HEK293 (cell line): Measurements from ENCODE around the gene IL20RA.

Experiments
- ATF2 ChIP-seq: fragments of 450-650 bp; formaldehyde crosslinking; IDR thresholded peaks from 2 replicates; pipeline ENCODE4 v1.5.1; 2016; ENCODE audit warnings: missing biosample characterization, missing genetic modification characterization, low read depth
- CTCF ChIP-seq: fragments of 450-650 bp; formaldehyde crosslinking; IDR thresholded peaks from 2 replicates; pipeline ENCODE4 v1.5.1; 2016; ENCODE audit warnings: missing biosample characterization, missing genetic modification characterization
- GLI4 ChIP-seq: fragments of 450-650 bp; formaldehyde crosslinking; IDR thresholded peaks from 2 replicates; pipeline ENCODE4 v1.5.1; 2016; ENCODE audit warnings: missing biosample characterization, missing genetic modification characterization
- MEIS1 ChIP-seq: sonication (generic); formaldehyde crosslinking; IDR thresholded peaks from 2 replicates; pipeline ENCODE4 v1.8.1; 2022; ENCODE audit warnings: missing genetic modification reagents, mild to moderate bottlenecking, borderline replicate concordance
- PRDM10 ChIP-seq: fragments of 450-650 bp; formaldehyde crosslinking; IDR thresholded peaks from 2 replicates; pipeline ENCODE4 v1.5.1; 2016; ENCODE audit warnings: missing biosample characterization, missing genetic modification characterization
- REST ChIP-seq: fragments of 450-650 bp; formaldehyde crosslinking; IDR thresholded peaks from 2 replicates; pipeline ENCODE4 v1.5.1; 2016; ENCODE audit warnings: missing biosample characterization, missing genetic modification characterization
- ZFP41 ChIP-seq: fragments of 450-650 bp; formaldehyde crosslinking; IDR thresholded peaks from 2 replicates; pipeline ENCODE4 v1.5.1; 2016; ENCODE audit warnings: missing biosample characterization, missing genetic modification characterization, borderline replicate concordance
- ZNF302 ChIP-seq: fragments of 450-650 bp; formaldehyde crosslinking; IDR thresholded peaks from 2 replicates; pipeline ENCODE4 v1.5.1; 2016; ENCODE audit warnings: missing biosample characterization, missing genetic modification characterization, low read depth
- ZNF488 ChIP-seq: fragments of 450-650 bp; formaldehyde crosslinking; IDR thresholded peaks from 2 replicates; pipeline ENCODE4 v1.5.1; 2016; ENCODE audit warnings: missing biosample characterization, missing genetic modification characterization
- ZNF658 ChIP-seq: fragments of 450-650 bp; formaldehyde crosslinking; IDR thresholded peaks from 2 replicates; pipeline ENCODE4; 2016; ENCODE audit warnings: missing biosample characterization, missing genetic modification characterization
- ZNF704 ChIP-seq: fragments of 450-650 bp; formaldehyde crosslinking; IDR thresholded peaks from 2 replicates; pipeline ENCODE4 v1.5.1; 2016; ENCODE audit warnings: missing biosample characterization, missing genetic modification characterization
- ZNF768 ChIP-seq: fragments of 450-650 bp; formaldehyde crosslinking; IDR thresholded peaks from 2 replicates; pipeline ENCODE4 v1.5.1; 2018; ENCODE audit warnings: missing biosample characterization, mild to moderate bottlenecking, missing genetic modification characterization
- ZNF777 ChIP-seq: fragments of 450-650 bp; formaldehyde crosslinking; IDR thresholded peaks from 2 replicates; pipeline ENCODE4 v1.5.1; 2017; ENCODE audit warnings: missing biosample characterization, missing genetic modification characterization, borderline replicate concordance
- ZNF785 ChIP-seq: fragments of 450-650 bp; formaldehyde crosslinking; IDR thresholded peaks from 2 replicates; pipeline ENCODE4 v1.5.1; 2016; ENCODE audit warnings: missing biosample characterization, missing genetic modification characterization

GRCh38 chr6:136990754-136991153 lies 54.0 kb downstream of the IL20RA start:
- no peak for TF ChIP-seq ZNF768 (tag by site-specific recombination)
- TF ChIP-seq ATF2 (tag by site-specific recombination), result no peak
- no peak for TF ChIP-seq MEIS1 (CRISPR knock-in tag)
- no peak for TF ChIP-seq PRDM10 (tag by site-specific recombination)
- TF ChIP-seq ZNF302 (tag by site-specific recombination), result no peak
- TF ChIP-seq ZNF488 (tag by site-specific recombination), result no peak
- no peak for TF ChIP-seq CTCF
- TF ChIP-seq ZNF704 (tag by site-specific recombination), result no peak
- TF ChIP-seq ZFP41 (tag by site-specific recombination), result no peak
- TF ChIP-seq REST, result no peak
- TF ChIP-seq ZNF785 (tag by site-specific recombination), result no peak
- no peak for TF ChIP-seq ZNF658 (tag by site-specific recombination)
- no peak for TF ChIP-seq GLI4
- no peak for TF ChIP-seq ZNF777 (tag by site-specific recombination)
